Breast epithelium (tissue), 4 donors: ENCODE measurements around the gene TNFAIP3. TPM values are rescaled to one million over a fixed set of nuclear protein-coding genes. Genes with fewer than 3 reads are reported as not detected.

ENCODE experiments used
- DNase-seq, 2 donors: peaks; one replicate each; pipeline ENCODE4 v3.0.0-alpha.2; 2019; ENCODE audit warnings: low spot score in 2 of 2
- H3K27ac ChIP-seq, 2 donors: fragments of 200-600 bp; sonication (generic) in 1 of 2; one replicate each; pipeline ENCODE4 v1.5.1; 2016 to 2019; ENCODE audit warnings: mild to moderate bottlenecking in 1 of 2
- H3K27me3 ChIP-seq, 2 donors: fragments of 200-600 bp; sonication (generic) in 1 of 2; one replicate each; pipeline versions ENCODE4 v1.5.1 to v1.6.0; 2017 to 2019; ENCODE audit warnings: control low read depth in 1 of 2, mild to moderate bottlenecking in 1 of 2
- H3K36me3 ChIP-seq: fragments of 200-600 bp; one replicate; pipeline ENCODE4 v1.5.1; 2019
- H3K4me1 ChIP-seq, 2 donors: fragments of 200-600 bp; sonication (generic); one replicate each; pipeline ENCODE4 v1.5.1; 2016 to 2019; ENCODE audit warnings: control low read depth in 1 of 2
- H3K4me3 ChIP-seq, 3 donors: fragments of 200-600 bp; sonication (generic); 1 replicate in 2 of 3; 2 replicates in 1 of 3; pipeline ENCODE4 v1.5.1; 2016 to 2019; ENCODE audit warnings: mild to moderate bottlenecking in 3 of 3, moderate library complexity in 2 of 3
- H3K9me3 ChIP-seq, 2 donors: fragments of 200-600 bp; sonication (generic) in 1 of 2; one replicate each; pipeline ENCODE4 v1.5.1; 2016 to 2019; ENCODE audit warnings: control low read depth in 1 of 2
- POLR2A ChIP-seq: fragments of 450-650 bp; IDR thresholded peaks from one replicate; pipeline ENCODE4 v1.6.1; 2016; ENCODE audit warnings: antibody characterized with exemption, mild to moderate bottlenecking, moderate library complexity
- POLR2AphosphoS5 ChIP-seq, 3 donors: sonication (generic); formaldehyde crosslinking; IDR thresholded peaks; one replicate each; pipeline ENCODE4 v1.6.1; 2017; ENCODE audit warnings: antibody characterized with exemption in 3 of 3
- intact Hi-C: fragments of 100-400 bp; cut with DNase I; formaldehyde crosslinking; loops from one replicate; pipeline ENCODE4 v1.15.1; 2023; ENCODE audit warnings: low total_unique reads
- total RNA-seq, 3 donors: library from RNA; depleted of rRNA; stranded (reverse); fragments of >200 nt; gene quantifications; one replicate each; pipeline ENCODE4 v1.1.0, GENCODE V29; 2016
- TF ChIP-seq, protein P1 (sequence below), 3 donors: fragments of 450-650 bp; IDR thresholded peaks; one replicate each; pipeline ENCODE4 v1.5.1; 2016 to 2017; ENCODE audit warnings: antibody characterized with exemption in 3 of 3, mild to moderate bottlenecking in 3 of 3, moderate library complexity in 3 of 3

Gene TNFAIP3
- total RNA-seq, 3 donors from 2014 or later, result 21.3 to 50.5 (median 25.9) TPM

DNA sequence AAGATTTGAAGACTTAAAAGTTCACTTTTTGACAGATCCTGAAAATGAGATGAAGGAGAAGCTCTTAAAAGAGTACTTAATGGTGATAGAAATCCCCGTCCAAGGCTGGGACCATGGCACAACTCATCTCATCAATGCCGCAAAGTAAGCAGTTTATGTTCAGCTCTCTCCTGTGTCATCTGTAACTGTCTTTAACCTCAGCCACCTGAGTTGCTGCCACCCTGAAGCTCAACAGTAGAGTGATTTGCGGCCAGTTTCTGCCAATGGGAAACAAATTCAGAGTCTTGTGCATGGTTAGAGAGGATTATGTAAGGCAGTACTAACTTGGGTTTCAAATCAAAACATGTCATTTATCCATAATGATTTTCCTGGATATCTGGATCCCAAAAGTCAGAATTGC, 10.1 kb downstream of the TNFAIP3 start:
- TF ChIP-seq POLR2A (no peak), POLR2AphosphoS5 (IDR thresholded peaks at IDR 0.05) (no peak)
- TF ChIP-seq, protein P1, sequence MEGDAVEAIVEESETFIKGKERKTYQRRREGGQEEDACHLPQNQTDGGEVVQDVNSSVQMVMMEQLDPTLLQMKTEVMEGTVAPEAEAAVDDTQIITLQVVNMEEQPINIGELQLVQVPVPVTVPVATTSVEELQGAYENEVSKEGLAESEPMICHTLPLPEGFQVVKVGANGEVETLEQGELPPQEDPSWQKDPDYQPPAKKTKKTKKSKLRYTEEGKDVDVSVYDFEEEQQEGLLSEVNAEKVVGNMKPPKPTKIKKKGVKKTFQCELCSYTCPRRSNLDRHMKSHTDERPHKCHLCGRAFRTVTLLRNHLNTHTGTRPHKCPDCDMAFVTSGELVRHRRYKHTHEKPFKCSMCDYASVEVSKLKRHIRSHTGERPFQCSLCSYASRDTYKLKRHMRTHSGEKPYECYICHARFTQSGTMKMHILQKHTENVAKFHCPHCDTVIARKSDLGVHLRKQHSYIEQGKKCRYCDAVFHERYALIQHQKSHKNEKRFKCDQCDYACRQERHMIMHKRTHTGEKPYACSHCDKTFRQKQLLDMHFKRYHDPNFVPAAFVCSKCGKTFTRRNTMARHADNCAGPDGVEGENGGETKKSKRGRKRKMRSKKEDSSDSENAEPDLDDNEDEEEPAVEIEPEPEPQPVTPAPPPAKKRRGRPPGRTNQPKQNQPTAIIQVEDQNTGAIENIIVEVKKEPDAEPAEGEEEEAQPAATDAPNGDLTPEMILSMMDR (IDR thresholded peaks at IDR 0.05), result no peak
- Histone ChIP-seq H3K4me1 (no peaks in the 10 kb centered on the region), H3K27me3 (no peaks in the 10 kb centered on the region), H3K4me3 (no peak overlapping the region), H3K27ac (no peak overlapping the region), H3K36me3 (peaks cover 7% of the 10 kb centered on the region), H3K9me3 (no peaks in the 10 kb centered on the region)
- DNase-seq, result no peak
- intact Hi-C loops, result no loop called here

DNA sequence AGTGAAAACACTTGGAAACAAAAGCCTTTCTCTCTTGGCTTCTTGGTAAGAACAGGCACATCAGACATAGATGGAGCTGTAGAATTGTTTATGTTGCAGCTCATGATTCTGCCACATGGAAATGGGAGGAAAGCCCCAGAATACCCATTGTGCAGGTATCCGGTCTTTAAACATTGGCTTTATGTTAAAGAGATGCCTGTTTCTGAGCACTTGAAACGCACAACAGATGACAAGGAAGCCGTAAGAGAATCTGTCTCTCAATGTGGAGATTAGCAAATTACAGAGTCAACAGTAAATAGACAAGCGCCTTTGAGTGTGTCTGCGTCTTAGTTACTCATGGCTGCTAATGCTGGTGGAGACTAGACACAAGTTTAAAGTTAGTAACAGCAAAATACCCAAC, 10.5 kb downstream of the TNFAIP3 start:
- intact Hi-C loops, result no loop called here
- TF ChIP-seq POLR2A, result no peak
- TF ChIP-seq, protein P1 (IDR thresholded peaks at IDR 0.05), result no peak
- no peak for TF ChIP-seq POLR2AphosphoS5 (IDR thresholded peaks at IDR 0.05)
- no peaks in the 10 kb centered on the region for H3K27me3 ChIP-seq
- no peak for DNase-seq
- no peak overlapping the region for H3K27ac ChIP-seq
- H3K36me3 ChIP-seq, result peaks cover 7% of the 10 kb centered on the region
- no peak overlapping the region for H3K4me3 ChIP-seq
- H3K4me1 ChIP-seq, result no peaks in the 10 kb centered on the region
- H3K9me3 ChIP-seq, result no peaks in the 10 kb centered on the region

DNA sequence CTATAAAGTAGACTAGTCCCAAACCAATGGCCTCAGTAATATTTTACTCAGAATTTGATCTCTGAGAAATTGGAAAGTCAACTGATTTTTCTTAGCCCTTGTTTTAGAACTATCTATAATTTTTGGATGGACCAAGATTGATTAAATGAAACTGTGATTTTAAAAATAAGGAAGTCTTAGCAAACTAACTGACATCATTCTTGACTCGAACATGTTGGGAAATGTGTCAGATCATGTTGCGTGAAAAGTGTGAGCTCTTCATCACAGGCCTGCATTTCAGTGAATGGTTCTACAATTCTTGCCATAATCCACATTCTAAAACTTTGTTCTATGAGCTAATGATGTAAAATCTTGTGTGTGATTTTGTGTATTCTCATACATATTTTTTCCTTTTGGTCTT, 11.0 kb downstream of the TNFAIP3 start:
- H3K4me3 ChIP-seq, result no peak overlapping the region
- intact Hi-C loops, result no loop called here
- no peak for DNase-seq
- H3K27ac ChIP-seq, result peak overlapping the region in 1 of 2 donors; percentile 42
- H3K36me3 ChIP-seq, result peaks cover 7% of the 10 kb centered on the region
- TF ChIP-seq POLR2AphosphoS5 (IDR thresholded peaks at IDR 0.05), result no peak
- TF ChIP-seq POLR2A, result no peak
- TF ChIP-seq, protein P1 (IDR thresholded peaks at IDR 0.05), result no peak
- no peaks in the 10 kb centered on the region for H3K4me1 ChIP-seq
- H3K27me3 ChIP-seq, result no peaks in the 10 kb centered on the region
- H3K9me3 ChIP-seq, result no peaks in the 10 kb centered on the region

GRCh38 chr6:137878486-137879285, 11.6 kb downstream of the TNFAIP3 start:
- peak in 1 of 2 donors; percentile 55 for DNase-seq
- peaks cover 7% of the 10 kb centered on the region for H3K36me3 ChIP-seq
- H3K9me3 ChIP-seq, result no peaks in the 10 kb centered on the region
- peak overlapping the region; percentile 38 to 42 for H3K27ac ChIP-seq
- H3K4me3 ChIP-seq, result peak overlapping the region in 1 of 3 donors; percentile 6
- intact Hi-C loops, result no loop called here
- no peak for TF ChIP-seq POLR2A
- TF ChIP-seq, protein P1 (IDR thresholded peaks at IDR 0.05), result no peak
- TF ChIP-seq POLR2AphosphoS5 (IDR thresholded peaks at IDR 0.05), result no peak
- no peaks in the 10 kb centered on the region for H3K4me1 ChIP-seq
- H3K27me3 ChIP-seq, result no peaks in the 10 kb centered on the region

- Histone ChIP-seq H3K36me3 (peaks cover 7% of the 10 kb centered on the region), H3K27ac (peak overlapping the region; percentile 38 to 42), H3K4me1 (no peaks in the 10 kb centered on the region), H3K27me3 (no peaks in the 10 kb centered on the region), H3K9me3 (no peaks in the 10 kb centered on the region), H3K4me3 (peak overlapping the region in 1 of 3 donors; percentile 6)
- TF ChIP-seq, protein P1 (IDR thresholded peaks at IDR 0.05), result no peak
- TF ChIP-seq POLR2AphosphoS5 (IDR thresholded peaks at IDR 0.05), result no peak
- no peak for TF ChIP-seq POLR2A
- DNase-seq, result no peak
- intact Hi-C loops, result no loop called here
Observed at GRCh38 chr6:137879299-137879698, 12.2 kb downstream of the TNFAIP3 start.
